Heart right ventricle (tissue), 16 donors: Measurements from ENCODE around the gene PEMT. TPM values are rescaled to one million over a fixed set of nuclear protein-coding genes. Genes with fewer than 3 reads are reported as not detected.

Source experiments
- ATAC-seq, 8 donors: fragments of 200-7000 bp; cut with Tn5 transposase; one replicate each; pipeline ENCODE4 v1.9.1; 2020; ENCODE audit warnings: mild to moderate bottlenecking in 8 of 8, moderate library complexity in 8 of 8, moderate number of reproducible peaks in 1 of 8
- DNase-seq, 2 donors: peaks; one replicate each; pipeline ENCODE4 v3.0.0-alpha.2; 2020
- H3K27ac ChIP-seq, 10 donors: fragments of 200-600 bp; sonication (generic) in 2 of 10; one replicate each; pipeline versions ENCODE4 v1.5.0 to v1.8.0; 2020 to 2022; ENCODE audit warnings: mild to moderate bottlenecking in 3 of 10
- H3K27me3 ChIP-seq, 7 donors: fragments of 200-600 bp; one replicate each; pipeline ENCODE4 v1.8.0; 2021 to 2022; ENCODE audit warnings: mild to moderate bottlenecking in 2 of 7
- H3K36me3 ChIP-seq, 9 donors: fragments of 200-600 bp; sonication (generic) in 1 of 9; one replicate each; pipeline versions ENCODE4 v1.5.0 to v1.8.0; 2020 to 2022; ENCODE audit warnings: mild to moderate bottlenecking in 2 of 9
- H3K4me1 ChIP-seq, 9 donors: fragments of 200-600 bp; sonication (generic) in 1 of 9; one replicate each; pipeline versions ENCODE4 v1.5.0 to v1.8.0; 2020 to 2022; ENCODE audit warnings: mild to moderate bottlenecking in 4 of 9
- H3K4me3 ChIP-seq, 10 donors: fragments of 200-600 bp; sonication (generic) in 2 of 10; one replicate each; pipeline versions ENCODE4 v1.5.0 to v1.8.0; 2020 to 2022; ENCODE audit warnings: mild to moderate bottlenecking in 7 of 10, moderate library complexity in 2 of 10
- H3K9me3 ChIP-seq, 11 donors: fragments of 200-600 bp in 10 of 11; sonication (generic) in 2 of 11; one replicate each; pipeline versions ENCODE4 v1.5.0 to v1.8.0; 2013 to 2022; ENCODE audit warnings: mild to moderate bottlenecking in 2 of 11, control low read depth in 1 of 11, moderate library complexity in 1 of 11
- WGBS, 2 donors: extraction: QIAGEN DNeasy Blood & Tissue Kit; methylation state at CpG; one replicate each; pipeline ENCODE4 v1.1.7; 2013; ENCODE audit warnings: inconsistent platforms in 1 of 2; 5-methylcytosine and 5-hydroxymethylcytosine counted together
- intact Hi-C, 10 donors: fragments of 100-400 bp; cut with DNase I; formaldehyde crosslinking; loops; one replicate each; pipeline versions ENCODE4 v1.11.1 to v1.14.2; 2022
- polyA plus RNA-seq, 2 donors: library from polyadenylated mRNA; stranded (reverse); fragments of 200-250 nt; gene quantifications; one replicate each; pipeline ENCODE4 v1.2.3, GENCODE V29; 2013
- total RNA-seq, 10 donors: library from RNA; stranded (reverse); fragmentation: NEBNext Ultra II Directional in 3 of 10; extraction: Animal tissue kit (Norgen Biotek cat#: 25700) in 3 of 10; gene quantifications; one replicate each; pipeline versions ENCODE4 v1.2.1 to v1.2.4, GENCODE V29; 2021 to 2023
- TF ChIP-seq, protein P1 (sequence below), 9 donors: fragments of 200-600 bp; sonication (generic) in 2 of 9; IDR thresholded peaks; one replicate each; pipeline versions ENCODE4 v1.5.0 to v1.8.0; 2021 to 2022; ENCODE audit warnings: antibody characterized with exemption in 9 of 9, mild to moderate bottlenecking in 5 of 9, moderate library complexity in 1 of 9
- donor health status: Arrhythmogenic right ventricular cardiomyopathy.
- donor health status: ischemic (EF 13 %, LVEDD 7.1; RV severe dilation, severe dysfunction).
- donor health status: healthy with polysubstance abuse.
- donor health status: DM: no; HTN: yes; CAD: no.
- donor health status: DM: no; HTN: no; CAD: no.
- donor health status: ischemic (EF 25% LVEDD 6.9; RV normal size, moderate dysfunction).
- donor health status: ischemic (EF 25% LVEDD 5.7; RV mildly dilated, moderate dysfunction).
- donor health status: healthy.
- donor health status: DM: yes; HTN: yes; CAD: no.
- donor health status: Ischemic cardiomyopathy.
- donor health status: ischemic (EF 35%, LVEDD 5.7; RV mildly dilated, moderate dysfunction).
- donor health status: nonischemic (EF 11% LVEDD 7.7; RV severe dilation, severe dysfunction).
- donor health status: DM: yes; HTN: yes; CAD: no.
- donor health status: PGD.
- donor health status: ischemic (EF 29% LVEDD 5.4; RV normal size, mild dysfunction).
- donor health status: nonischemic (EF 23%, LVEDD 6.1; RV moderate dilation, normal function).

The PEMT gene
- total and polyA plus RNA-seq, 12 donors: 13.5 to 55.2 (median 22.0) TPM

DNA sequence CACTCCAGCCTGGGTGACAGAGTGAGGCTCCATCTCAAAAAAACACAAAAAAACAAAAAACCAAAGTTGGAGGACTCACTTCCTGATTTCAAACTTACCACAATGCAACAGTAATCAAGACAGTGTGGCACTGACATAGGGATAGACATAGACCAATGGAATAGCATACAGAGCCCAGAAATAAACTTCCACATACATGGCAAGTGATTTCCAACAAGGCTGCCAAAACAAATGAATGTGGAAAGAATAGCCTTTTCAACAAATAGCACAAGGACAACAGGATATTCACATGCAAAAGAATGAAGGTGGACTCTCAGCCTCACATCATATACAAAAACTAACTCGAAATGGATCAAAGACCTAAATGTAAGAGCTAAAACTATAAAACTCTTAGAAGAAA is 58.5 kb downstream of the PEMT start:
- no peak overlapping the region for H3K27ac ChIP-seq
- ATAC-seq (no peak), DNase-seq (no peak)
- no peaks in the 10 kb centered on the region for H3K36me3 ChIP-seq
- intact Hi-C loops: no loop called here
- H3K4me3 ChIP-seq: no peak overlapping the region
- TF ChIP-seq, protein P1, sequence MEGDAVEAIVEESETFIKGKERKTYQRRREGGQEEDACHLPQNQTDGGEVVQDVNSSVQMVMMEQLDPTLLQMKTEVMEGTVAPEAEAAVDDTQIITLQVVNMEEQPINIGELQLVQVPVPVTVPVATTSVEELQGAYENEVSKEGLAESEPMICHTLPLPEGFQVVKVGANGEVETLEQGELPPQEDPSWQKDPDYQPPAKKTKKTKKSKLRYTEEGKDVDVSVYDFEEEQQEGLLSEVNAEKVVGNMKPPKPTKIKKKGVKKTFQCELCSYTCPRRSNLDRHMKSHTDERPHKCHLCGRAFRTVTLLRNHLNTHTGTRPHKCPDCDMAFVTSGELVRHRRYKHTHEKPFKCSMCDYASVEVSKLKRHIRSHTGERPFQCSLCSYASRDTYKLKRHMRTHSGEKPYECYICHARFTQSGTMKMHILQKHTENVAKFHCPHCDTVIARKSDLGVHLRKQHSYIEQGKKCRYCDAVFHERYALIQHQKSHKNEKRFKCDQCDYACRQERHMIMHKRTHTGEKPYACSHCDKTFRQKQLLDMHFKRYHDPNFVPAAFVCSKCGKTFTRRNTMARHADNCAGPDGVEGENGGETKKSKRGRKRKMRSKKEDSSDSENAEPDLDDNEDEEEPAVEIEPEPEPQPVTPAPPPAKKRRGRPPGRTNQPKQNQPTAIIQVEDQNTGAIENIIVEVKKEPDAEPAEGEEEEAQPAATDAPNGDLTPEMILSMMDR (IDR thresholded peaks at IDR 0.05): no peak
- H3K9me3 ChIP-seq: peaks cover 0 to 4% (median 0%) of the 10 kb centered on the region in 11 donors
- WGBS, 2 donors: 90 to 100% methylated on average over 1 of the region's 1 CpG
- peaks cover 9 to 37% (median 25%) of the 10 kb centered on the region in 9 donors for H3K4me1 ChIP-seq
- H3K27me3 ChIP-seq: no peaks in the 10 kb centered on the region

DNA sequence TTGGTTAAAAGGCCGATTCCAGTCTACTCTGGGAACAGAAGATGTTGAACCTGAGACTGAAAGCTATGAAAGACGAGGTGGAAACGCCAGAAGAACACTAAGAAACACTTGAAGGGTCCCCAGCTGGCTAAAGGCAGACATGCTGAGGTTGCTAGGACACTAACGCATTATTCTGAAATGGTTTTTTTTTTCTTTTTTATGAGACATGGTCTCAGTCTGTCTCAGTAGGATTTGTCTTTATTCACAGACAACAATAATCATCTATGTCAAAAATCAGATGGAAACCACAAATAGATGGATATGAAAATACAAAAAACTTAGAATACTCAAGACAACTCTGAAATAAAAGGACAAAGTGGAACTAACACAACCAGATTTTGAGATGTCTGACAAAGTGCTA is 60.4 kb downstream of the PEMT start:
- intact Hi-C loops: no loop called here
- H3K4me1 ChIP-seq: peaks cover under 1 to 40% (median 26%) of the 10 kb centered on the region in 9 donors
- no peak overlapping the region for H3K27ac ChIP-seq
- TF ChIP-seq, protein P1 (IDR thresholded peaks at IDR 0.05): no peak
- no peak for DNase-seq
- H3K4me3 ChIP-seq: no peak overlapping the region
- no peak for ATAC-seq
- 92 to 93% methylated on average over 4 of the region's 4 CpGs for WGBS, 2 donors
- H3K27me3 ChIP-seq: no peaks in the 10 kb centered on the region
- H3K9me3 ChIP-seq: peaks cover 0 to 4% (median 0%) of the 10 kb centered on the region in 11 donors
- no peaks in the 10 kb centered on the region for H3K36me3 ChIP-seq

DNA sequence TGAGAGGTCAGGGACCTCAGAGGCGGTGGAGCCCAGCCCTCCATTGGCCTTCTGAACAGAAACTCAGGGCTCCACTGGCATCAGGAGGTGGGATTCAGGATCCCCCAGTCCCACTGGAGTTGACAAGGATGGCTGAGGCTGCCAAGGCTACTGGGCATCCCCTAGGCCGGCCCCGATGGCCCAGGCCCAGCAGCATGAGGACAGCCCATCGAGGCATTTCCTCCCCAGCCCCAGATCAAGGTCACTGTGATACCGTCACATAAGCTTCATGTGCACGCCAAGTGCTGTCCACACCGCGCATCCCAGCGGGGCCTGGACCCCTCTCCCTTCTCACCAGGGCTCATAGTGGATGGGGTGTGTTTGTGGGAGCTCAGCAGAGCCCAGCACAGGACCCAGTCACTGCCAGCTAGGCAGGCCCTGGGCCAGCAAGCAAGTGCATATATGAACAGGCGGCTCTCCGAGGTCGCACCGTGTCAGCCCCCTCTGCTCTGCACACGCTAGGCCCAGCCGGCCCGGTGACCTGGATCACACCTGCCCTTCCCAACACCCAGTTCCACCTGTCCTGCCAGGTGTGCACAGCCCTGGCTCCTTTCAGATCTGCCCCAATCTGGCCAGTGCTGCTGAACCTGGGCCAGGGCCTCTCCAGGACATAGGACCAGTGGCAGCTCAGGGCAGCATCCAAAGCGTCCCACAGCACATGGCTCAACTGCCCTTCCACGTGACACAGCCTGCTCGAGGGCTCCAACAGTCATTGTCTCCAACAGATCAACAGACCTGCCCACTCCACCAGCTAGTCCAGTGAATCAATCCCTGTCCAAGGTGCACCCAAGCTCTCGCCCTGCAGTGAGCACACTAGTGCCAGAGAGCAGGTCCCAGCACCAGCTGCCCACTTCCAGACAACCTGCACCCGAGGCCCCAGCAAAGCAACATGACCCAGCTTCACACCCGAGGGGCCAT is 62.5 kb downstream of the PEMT start:
- no peaks in the 10 kb centered on the region for H3K27me3 ChIP-seq
- peak overlapping the region in 2 of 10 donors; percentile 17 to 24 for H3K27ac ChIP-seq
- intact Hi-C loops: loop anchor here in 1 of 10 donors (5.0 kb wide), 1 partner anchor 38 kb away; no protein-coding TSS in a partner anchor
- 66 to 69% methylated on average over 22 of the region's 22 CpGs for WGBS, 2 donors
- no peaks in the 10 kb centered on the region for H3K36me3 ChIP-seq
- DNase-seq (peak in 1 of 2 donors; percentile 2), ATAC-seq (peak; percentile 30 to 56 (median 41))
- H3K9me3 ChIP-seq: peaks cover 0 to 4% (median 0%) of the 10 kb centered on the region in 11 donors
- TF ChIP-seq, protein P1 (IDR thresholded peaks at IDR 0.05): no peak
- H3K4me1 ChIP-seq: peaks cover 0 to 41% (median 28%) of the 10 kb centered on the region in 9 donors
- H3K4me3 ChIP-seq: no peak overlapping the region

DNA sequence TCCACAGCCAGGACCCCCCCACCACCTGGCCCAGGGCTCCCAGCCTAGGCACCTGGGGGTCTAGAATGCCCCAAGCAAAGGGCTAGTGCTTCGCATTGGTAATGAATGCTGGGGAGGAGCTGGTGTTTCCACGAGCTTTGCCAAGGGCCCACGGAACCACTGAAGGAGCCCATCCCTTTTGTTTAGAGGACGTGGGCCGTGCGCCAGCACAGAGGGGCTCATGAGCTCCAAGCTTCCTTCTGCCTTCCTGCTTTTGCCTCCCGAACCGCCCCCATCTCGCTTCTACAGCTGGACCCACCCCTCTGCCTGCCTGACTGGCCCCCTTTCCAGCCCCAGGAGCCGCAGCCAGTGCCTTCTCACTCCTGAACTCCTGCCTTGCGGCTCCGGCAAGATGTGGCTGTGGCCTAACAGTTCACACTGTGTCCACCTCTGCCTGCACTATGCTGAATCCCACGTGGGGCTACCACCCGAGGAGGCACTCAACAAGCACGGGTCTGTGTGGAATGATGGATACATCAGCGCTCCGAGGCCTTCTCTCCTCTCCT is 63.5 kb downstream of the PEMT start:
- ATAC-seq: peak in 1 of 8 donors; percentile 13
- no peaks in the 10 kb centered on the region for H3K27me3 ChIP-seq
- H3K4me1 ChIP-seq: peaks cover 0 to 41% (median 28%) of the 10 kb centered on the region in 9 donors
- peak overlapping the region in 6 of 10 donors; percentile 47 to 84 (median 72) for H3K27ac ChIP-seq
- H3K9me3 ChIP-seq: peaks cover 0 to 4% (median 0%) of the 10 kb centered on the region in 11 donors
- TF ChIP-seq, protein P1 (IDR thresholded peaks at IDR 0.05): no peak
- no peaks in the 10 kb centered on the region for H3K36me3 ChIP-seq
- DNase-seq: no peak
- WGBS, 2 donors: 81 to 84% methylated on average over 17 of the region's 17 CpGs
- no peak overlapping the region for H3K4me3 ChIP-seq
- intact Hi-C loops: loop anchor here in 1 of 10 donors (2.0 to 5.0 kb wide), 2 partner anchors 23 to 39 kb away; no protein-coding TSS in a partner anchor
